GM03348 (cell line): ENCODE measurements around the gene COPG1.

ENCODE experiments used
- DNase-seq: peaks from one replicate; pipeline ENCODE4 v3.0.0; 2012; ENCODE audit warnings: low spot score

The COPG1 gene

GRCh38 chr3:129313665-129314385, 64.4 kb downstream of the COPG1 start:
- DNase-seq: peak; percentile 48

GRCh38 chr3:129314386-129315222, 65.2 kb downstream of the COPG1 start:
- peak; percentile 94 for DNase-seq

GRCh38 chr3:129315223-129315997, 66.0 kb downstream of the COPG1 start:
- peak; percentile 61 for DNase-seq

- no peak for DNase-seq
These were observed 66.5 kb downstream of the COPG1 start for GRCh38 chr3:129315998-129316247.

- DNase-seq: peak; percentile 90
These were observed 67.0 kb downstream of the COPG1 start for GRCh38 chr3:129316248-129317013.

- DNase-seq: no peak
These were observed 67.8 kb downstream of the COPG1 start for GRCh38 chr3:129317014-129317771.

- no peak for DNase-seq
These were observed 68.4 kb downstream of the COPG1 start for GRCh38 chr3:129317848-129318247.

- no peak for DNase-seq
These were observed 69.5 kb downstream of the COPG1 start for GRCh38 chr3:129318921-129319320.

- no peak for DNase-seq
These were observed 70.9 kb downstream of the COPG1 start for GRCh38 chr3:129320261-129320660.

GRCh38 chr3:129320825-129321487, 71.5 kb downstream of the COPG1 start:
- DNase-seq: no peak

GRCh38 chr3:129321887-129322286, 72.5 kb downstream of the COPG1 start:
- DNase-seq: no peak

GRCh38 chr3:129323651-129324294, 74.4 kb downstream of the COPG1 start:
- no peak for DNase-seq

- no peak for DNase-seq
These were observed 75.4 kb downstream of the COPG1 start for GRCh38 chr3:129324855-129325254.

GRCh38 chr3:129325383-129325782, 76.0 kb downstream of the COPG1 start:
- no peak for DNase-seq

GRCh38 chr3:129326138-129326537, 76.7 kb downstream of the COPG1 start:
- no peak for DNase-seq

- no peak for DNase-seq
These were observed 77.2 kb downstream of the COPG1 start for GRCh38 chr3:129326595-129326994.
